Esophagus squamous epithelium (tissue), 5 donors: ENCODE results near the gene DACT2. TPM values are rescaled to one million over a fixed set of nuclear protein-coding genes. Genes with fewer than 3 reads are reported as not detected.

ENCODE experiments used
- DNase-seq: peaks from one replicate; lab custom pipeline; 2025; lab: John Stamatoyannopoulos, UW
- H3K27ac ChIP-seq, 4 donors: fragments of 200-600 bp; sonication (generic); one replicate each; pipeline ENCODE4 v1.5.1; 2016 to 2019; ENCODE audit warnings: mild to moderate bottlenecking in 1 of 4
- H3K27me3 ChIP-seq, 4 donors: fragments of 200-600 bp; sonication (generic); 1 replicate in 3 of 4; 2 replicates in 1 of 4; pipeline versions ENCODE4 v1.5.1 to v1.6.0; 2017 to 2021; ENCODE audit warnings: antibody characterized with exemption in 1 of 4
- H3K36me3 ChIP-seq, 3 donors: fragments of 200-600 bp; sonication (generic); one replicate each; pipeline ENCODE4 v1.5.1; 2016 to 2019
- H3K4me1 ChIP-seq, 3 donors: fragments of 200-600 bp; sonication (generic); one replicate each; pipeline ENCODE4 v1.5.1; 2017 to 2019
- H3K4me3 ChIP-seq, 4 donors: fragments of 200-600 bp; sonication (generic); 1 replicate in 3 of 4; 2 replicates in 1 of 4; pipeline ENCODE4 v1.5.1; 2016 to 2019; ENCODE audit warnings: mild to moderate bottlenecking in 2 of 4, moderate library complexity in 1 of 4
- H3K9me3 ChIP-seq, 3 donors: fragments of 200-600 bp; sonication (generic); one replicate each; pipeline ENCODE4 v1.5.1; 2016 to 2019
- POLR2A ChIP-seq, 4 donors: fragments of 450-650 bp; IDR thresholded peaks; one replicate each; pipeline ENCODE4 v1.6.1; 2017; ENCODE audit warnings: antibody characterized with exemption in 4 of 4, mild to moderate bottlenecking in 4 of 4, moderate library complexity in 3 of 4
- WGBS, 2 donors: methylation state at CpG; one replicate each; pipeline ENCODE4 v1.1.5; 2018; 5-methylcytosine and 5-hydroxymethylcytosine counted together
- intact Hi-C: fragments of 100-400 bp; cut with DNase I; formaldehyde crosslinking; loops from one replicate; pipeline ENCODE4 v1.15.0; 2022
- total RNA-seq, 4 donors: library from RNA; depleted of rRNA; stranded (reverse); fragments of >200 nt; gene quantifications; one replicate each; pipeline ENCODE4 v1.1.0, GENCODE V29; 2016
- TF ChIP-seq, protein P1 (sequence below), 6 experiments: fragments of 450-650 bp in 4 of 6; fragments of 200-600 bp in 2 of 6; sonication (generic) in 2 of 6; IDR thresholded peaks; one replicate each; pipeline ENCODE4 v1.5.1; 2016 to 2019; ENCODE audit warnings: antibody characterized with exemption in 6 of 6, mild to moderate bottlenecking in 4 of 6, moderate library complexity in 4 of 6
- donor health status: DM: yes; HTN: yes; CAD: no.

Gene DACT2
- total RNA-seq, 4 donors from 2014 or later = 0.57 to 2.8 (median 1.9) TPM

DNA sequence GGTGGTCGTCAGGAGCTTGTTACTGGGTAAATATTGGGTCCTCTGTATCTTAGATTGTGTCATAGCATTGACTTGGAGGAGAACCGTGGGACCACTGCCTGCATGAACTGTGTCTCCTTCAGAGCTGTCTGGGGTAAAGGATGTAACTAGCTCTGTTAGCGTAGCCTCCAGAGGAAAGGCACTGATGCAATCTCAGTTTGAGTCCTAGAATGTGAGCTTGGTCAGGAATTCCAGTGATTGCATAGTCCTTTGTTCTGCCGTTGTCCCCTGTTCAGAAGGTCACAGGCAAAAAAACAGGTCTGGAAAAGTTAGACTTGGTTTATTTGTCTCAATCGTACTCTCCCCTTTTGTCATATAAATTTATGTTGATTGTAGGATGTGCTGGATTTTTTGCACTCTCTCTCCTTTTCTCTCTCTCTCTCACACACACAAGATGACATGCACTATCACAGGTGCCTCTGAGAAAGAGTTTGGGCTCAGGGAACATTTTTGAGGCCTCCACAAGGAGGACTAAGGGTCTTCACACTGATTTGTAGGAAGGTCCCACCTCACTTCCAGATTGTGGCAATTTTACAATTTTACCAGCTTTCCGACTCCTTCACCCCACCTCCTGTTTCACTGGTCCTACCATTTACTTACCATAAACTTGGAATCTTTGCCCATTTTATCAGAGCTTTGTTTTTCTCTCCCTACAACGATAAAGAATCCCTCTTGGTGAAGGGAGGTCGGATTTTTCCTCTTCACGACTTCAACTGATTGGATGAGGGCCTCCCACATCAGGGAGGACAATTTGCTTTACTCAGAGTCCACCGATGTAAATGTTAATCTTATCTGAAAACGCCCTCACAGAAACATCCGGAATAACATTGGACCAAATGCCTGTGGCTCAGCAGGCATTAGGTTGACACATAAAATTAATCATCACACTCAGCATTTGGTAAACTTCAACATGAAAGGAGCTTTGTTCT is 7.0 kb upstream of the DACT2 start:
- no peak for TF ChIP-seq POLR2A (IDR thresholded peaks at IDR 0.05)
- TF ChIP-seq, protein P1, sequence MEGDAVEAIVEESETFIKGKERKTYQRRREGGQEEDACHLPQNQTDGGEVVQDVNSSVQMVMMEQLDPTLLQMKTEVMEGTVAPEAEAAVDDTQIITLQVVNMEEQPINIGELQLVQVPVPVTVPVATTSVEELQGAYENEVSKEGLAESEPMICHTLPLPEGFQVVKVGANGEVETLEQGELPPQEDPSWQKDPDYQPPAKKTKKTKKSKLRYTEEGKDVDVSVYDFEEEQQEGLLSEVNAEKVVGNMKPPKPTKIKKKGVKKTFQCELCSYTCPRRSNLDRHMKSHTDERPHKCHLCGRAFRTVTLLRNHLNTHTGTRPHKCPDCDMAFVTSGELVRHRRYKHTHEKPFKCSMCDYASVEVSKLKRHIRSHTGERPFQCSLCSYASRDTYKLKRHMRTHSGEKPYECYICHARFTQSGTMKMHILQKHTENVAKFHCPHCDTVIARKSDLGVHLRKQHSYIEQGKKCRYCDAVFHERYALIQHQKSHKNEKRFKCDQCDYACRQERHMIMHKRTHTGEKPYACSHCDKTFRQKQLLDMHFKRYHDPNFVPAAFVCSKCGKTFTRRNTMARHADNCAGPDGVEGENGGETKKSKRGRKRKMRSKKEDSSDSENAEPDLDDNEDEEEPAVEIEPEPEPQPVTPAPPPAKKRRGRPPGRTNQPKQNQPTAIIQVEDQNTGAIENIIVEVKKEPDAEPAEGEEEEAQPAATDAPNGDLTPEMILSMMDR (IDR thresholded peaks at IDR 0.05) = no peak
- no peak for DNase-seq
- no peaks in the 10 kb centered on the region for H3K36me3 ChIP-seq
- H3K27ac ChIP-seq = no peak overlapping the region
- peaks cover 0 to 4% (median 0%) of the 10 kb centered on the region in 3 donors for H3K9me3 ChIP-seq
- H3K4me1 ChIP-seq = no peaks in the 10 kb centered on the region
- 39 to 53% methylated on average over 11 of the region's 12 CpGs for WGBS, 2 donors
- H3K4me3 ChIP-seq = no peak overlapping the region
- intact Hi-C loops = no loop called here
- H3K27me3 ChIP-seq = peaks cover 0 to 29% (median 0%) of the 10 kb centered on the region in 4 donors

DNA sequence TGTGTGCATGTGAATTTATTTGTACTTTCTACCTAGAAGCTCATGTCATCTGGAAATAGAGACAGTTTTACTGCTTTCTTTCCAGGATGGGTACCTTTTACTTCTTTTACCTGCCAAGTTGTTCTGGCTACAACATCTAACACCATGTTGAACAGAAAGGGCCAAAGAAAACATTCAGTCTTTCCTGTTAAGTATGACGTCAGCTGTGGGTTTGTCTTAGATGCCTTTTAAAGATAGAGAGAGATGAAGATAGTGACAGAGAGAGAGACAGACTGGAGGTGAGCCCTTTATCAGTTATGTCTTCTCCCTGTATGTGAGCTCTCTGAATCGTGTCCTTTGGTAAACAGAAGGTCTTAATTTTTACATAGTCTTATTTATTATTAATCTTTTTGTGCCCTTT is 3.4 kb upstream of the DACT2 start:
- Histone ChIP-seq H3K27ac (no peak overlapping the region), H3K4me3 (no peak overlapping the region), H3K36me3 (no peaks in the 10 kb centered on the region), H3K4me1 (peaks cover 0 to 25% (median 12%) of the 10 kb centered on the region in 3 donors), H3K9me3 (peaks cover 0 to 13% (median 0%) of the 10 kb centered on the region in 3 donors), H3K27me3 (peaks cover 0 to 53% (median 0%) of the 10 kb centered on the region in 4 donors)
- 41 to 42% methylated on average over 2 of the region's 2 CpGs for WGBS, 2 donors
- TF ChIP-seq, protein P1 (IDR thresholded peaks at IDR 0.05) = no peak
- TF ChIP-seq POLR2A (IDR thresholded peaks at IDR 0.05) = no peak
- DNase-seq = no peak
- intact Hi-C loops = no loop called here

DNA sequence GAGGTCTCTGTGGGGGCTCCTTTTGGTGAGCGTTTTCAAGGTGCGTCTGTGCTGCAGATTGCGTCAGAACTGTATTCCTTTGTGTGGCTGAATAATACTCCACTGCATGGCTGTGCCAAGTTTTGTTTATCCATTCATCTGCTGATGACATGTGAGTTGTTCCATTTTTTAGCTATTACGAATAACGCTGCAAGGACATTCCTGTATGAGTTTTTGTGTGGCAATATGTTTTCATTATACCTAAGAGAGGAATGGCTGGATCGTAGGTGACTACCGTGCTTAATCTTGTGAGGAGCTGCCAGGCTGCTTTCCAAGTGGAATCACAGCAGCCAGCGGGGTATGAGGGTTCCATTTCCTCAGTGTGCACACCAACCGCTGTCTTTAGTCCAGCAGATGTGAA is 1.1 kb upstream of the DACT2 start:
- Histone ChIP-seq H3K9me3 (peaks cover 0 to 13% (median 0%) of the 10 kb centered on the region in 3 donors), H3K27me3 (peaks cover 0 to 59% (median 0%) of the 10 kb centered on the region in 4 donors), H3K27ac (no peak overlapping the region), H3K4me3 (no peak overlapping the region), H3K4me1 (peaks cover 0 to 30% (median 12%) of the 10 kb centered on the region in 3 donors), H3K36me3 (no peaks in the 10 kb centered on the region)
- intact Hi-C loops = no loop called here
- DNase-seq = no peak
- 51 to 80% methylated on average over 9 of the region's 9 CpGs for WGBS, 2 donors
- TF ChIP-seq, protein P1 (IDR thresholded peaks at IDR 0.05) = no peak

DNA sequence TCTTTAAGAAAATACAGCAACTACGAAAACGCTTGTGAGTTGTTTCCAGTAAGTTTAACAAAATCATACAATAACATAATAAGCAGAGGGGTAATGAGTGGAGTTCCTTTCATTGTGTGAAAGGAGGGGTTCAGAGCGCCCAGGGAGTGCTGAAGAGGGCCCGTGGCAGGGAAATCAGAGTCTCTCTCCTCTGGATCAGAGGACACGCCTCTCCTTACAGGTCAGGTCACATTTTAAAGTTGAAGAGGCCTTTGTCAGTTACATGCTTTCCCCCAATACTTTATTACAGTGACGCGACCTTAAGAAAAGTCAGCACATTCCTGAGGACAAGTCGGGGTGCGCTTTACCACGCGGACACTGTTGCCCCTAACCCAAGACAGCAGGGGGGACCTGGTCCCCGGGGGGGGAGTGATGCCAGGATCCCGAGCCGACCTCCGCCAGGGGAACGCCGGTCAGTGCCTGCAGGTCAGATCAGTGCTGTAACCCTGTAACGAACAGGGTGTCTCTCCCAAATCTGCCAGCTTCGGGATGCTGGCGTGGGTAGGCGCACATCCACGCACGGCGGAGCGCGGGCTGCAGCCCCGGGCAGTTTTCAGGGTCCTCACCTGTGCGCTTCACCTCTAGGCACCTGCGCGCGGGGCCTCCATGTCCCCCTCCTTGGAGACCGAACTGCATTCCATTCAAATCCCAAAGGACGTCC is 848 bp downstream of the DACT2 start:
- peak overlapping the region in 2 of 4 donors; percentile 56 to 64 for H3K27ac ChIP-seq
- no peaks in the 10 kb centered on the region for H3K36me3 ChIP-seq
- peaks cover 0 to 62% (median 0%) of the 10 kb centered on the region in 4 donors for H3K27me3 ChIP-seq
- intact Hi-C loops = no loop called here
- no peak for DNase-seq
- H3K9me3 ChIP-seq = peaks cover 0 to 13% (median 0%) of the 10 kb centered on the region in 3 donors
- H3K4me1 ChIP-seq = peaks cover 13 to 49% (median 17%) of the 10 kb centered on the region in 3 donors
- TF ChIP-seq, protein P1 (IDR thresholded peaks at IDR 0.05) = no peak
- TF ChIP-seq POLR2A (IDR thresholded peaks at IDR 0.05) = no peak
- peak overlapping the region; percentile 41 to 64 (median 48) for H3K4me3 ChIP-seq
- 19 to 26% methylated on average over 15 to 19 of the region's 33 CpGs for WGBS, 2 donors
